IMR-90 (cell line): ENCODE results near the gene SNED1.

Source experiments
- CTCF ChIP-seq: conservative IDR thresholded peaks from 2 replicates; pipeline ENCODE4 v1.5.1; 2012; ENCODE audit warnings: mild to moderate bottlenecking, low read depth, low read length, improper control_type of control experiment
- MAFK ChIP-seq: IDR thresholded peaks from 2 replicates; pipeline ENCODE4 v1.6.1; 2012; ENCODE audit warnings: low read depth, low read length, improper control_type of control experiment
- RFX5 ChIP-seq: IDR thresholded peaks from 2 replicates; pipeline ENCODE4 v1.8.0; 2012; ENCODE audit warnings: low read depth, mild to moderate bottlenecking, low read length, moderate library complexity

GRCh38 chr2:241033994-241034393 is 35.6 kb downstream of the SNED1 start:
- TF ChIP-seq RFX5 (no peak), CTCF (no peak), MAFK (no peak)
